Keratinocyte (primary cell): ENCODE data around the gene OR52I1. TPM values are rescaled to one million over a fixed set of nuclear protein-coding genes. Genes with fewer than 3 reads are reported as not detected.

ENCODE experiments used
- DNase-seq: peaks from one replicate; pipeline ENCODE4 v3.0.0-alpha.2; 2011; ENCODE audit warnings: low read depth, missing footprints, low spot score
- FAIRE-seq: peaks from 2 replicates; lab custom pipeline; 2011; peaks lifted over from hg19 to GRCh38; lab: Jason Lieb, UNC
- H2AFZ ChIP-seq: 2 replicates; pipeline ENCODE4 v1.6.0; 2012; ENCODE audit warnings: low read length, control low read depth, inconsistent platforms; ENCODE audit not compliant: control insufficient read depth
- H3K27ac ChIP-seq: 2 replicates; pipeline ENCODE4 v1.5.1; 2011; ENCODE audit warnings: low read length; ENCODE audit not compliant: control insufficient read depth, insufficient read depth
- H3K27me3 ChIP-seq: 3 replicates; pipeline ENCODE4 v1.6.0; 2011; ENCODE audit warnings: low read length; ENCODE audit not compliant: control insufficient read depth, insufficient read depth; ENCODE audit errors: extremely low read depth
- H3K36me3 ChIP-seq, 2 experiments: 2 replicates in 1 of 2; 3 replicates in 1 of 2; pipeline ENCODE4 v1.5.1; 2011; ENCODE audit warnings: low read length in 2 of 2, mild to moderate bottlenecking in 1 of 2; ENCODE audit not compliant: control insufficient read depth in 2 of 2, insufficient read depth in 2 of 2; ENCODE audit errors: extremely low read depth in 1 of 2
- H3K4me1 ChIP-seq: 3 replicates; pipeline ENCODE4 v1.5.1; 2011; ENCODE audit warnings: low read length; ENCODE audit not compliant: control insufficient read depth, insufficient read depth; ENCODE audit errors: extremely low read depth
- H3K4me2 ChIP-seq: 3 replicates; pipeline ENCODE4 v1.6.0; 2011; ENCODE audit warnings: low read depth, low read length; ENCODE audit not compliant: control insufficient read depth, insufficient read depth; ENCODE audit errors: extremely low read depth
- H3K4me3 ChIP-seq, 3 experiments: fragments of 200-600 bp in 1 of 3; sonication (generic) in 1 of 3; 2 replicates in 2 of 3; 3 replicates in 1 of 3; pipeline ENCODE4 v1.5.1; 2011 to 2016; ENCODE audit warnings: low read length in 3 of 3, mild to moderate bottlenecking in 3 of 3, control low read depth in 2 of 3, inconsistent platforms in 1 of 3, low read depth in 1 of 3, mixed read lengths in 1 of 3, mixed run types in 1 of 3, moderate library complexity in 1 of 3; ENCODE audit not compliant: control insufficient read depth in 2 of 3, insufficient read depth in 2 of 3; ENCODE audit errors: extremely low read depth in 1 of 3
- H3K79me2 ChIP-seq: 2 replicates; pipeline ENCODE4 v1.6.0; 2012; ENCODE audit warnings: low read length; ENCODE audit not compliant: control insufficient read depth, insufficient read depth
- H3K9ac ChIP-seq: 3 replicates; pipeline ENCODE4 v1.6.0; 2011; ENCODE audit warnings: low read length; ENCODE audit not compliant: control insufficient read depth, insufficient read depth; ENCODE audit errors: extremely low read depth
- H3K9me1 ChIP-seq: 3 replicates; pipeline ENCODE4 v1.6.0; 2011; ENCODE audit warnings: low read length; ENCODE audit not compliant: control insufficient read depth, insufficient read depth; ENCODE audit errors: extremely low read depth
- H3K9me3 ChIP-seq: 2 replicates; pipeline ENCODE4 v1.5.1; 2012; ENCODE audit warnings: low read depth, low read length; ENCODE audit not compliant: control insufficient read depth
- H4K20me1 ChIP-seq: 3 replicates; pipeline ENCODE4 v1.6.0; 2011; ENCODE audit warnings: low read length; ENCODE audit not compliant: control insufficient read depth, insufficient read depth; ENCODE audit errors: extremely low read depth
- CTCF ChIP-seq, 3 experiments: IDR thresholded peaks in 1 of 3; conservative IDR thresholded peaks in 1 of 3; optimal IDR thresholded peaks in 1 of 3; 2 replicates in 2 of 3; 3 replicates in 1 of 3; pipeline versions ENCODE3 to v1.5.1; 2011; ENCODE audit warnings: low read length in 3 of 3, mild to moderate bottlenecking in 3 of 3, moderate library complexity in 2 of 3, control low read depth in 1 of 3, inconsistent platforms in 1 of 3; ENCODE audit not compliant: insufficient read depth in 2 of 3; ENCODE audit errors: extremely low read depth in 1 of 3
- EZH2 ChIP-seq: IDR thresholded peaks from one replicate; pipeline ENCODE4 v1.6.1; 2012; ENCODE audit warnings: inconsistent platforms, mild to moderate bottlenecking, low read length, moderate library complexity
- dilution Hi-C: fragments of 300-500 bp; cut with MboI; formaldehyde crosslinking; loops from one replicate; pipeline ENCODE4 v1.7.0; 2020; ENCODE audit warnings: low sequenced_read_pairs; ENCODE audit not compliant: extremely low pct_ligation_motif_present
- polyA plus RNA-seq, 5 experiments: library from polyadenylated mRNA; depleted of rRNA in 3 of 5; stranded (reverse) in 3 of 5; stranded (forward) in 1 of 5; unstranded in 1 of 5; fragments of >200 nt; gene quantifications; 1 replicate in 1 of 5; 2 replicates in 3 of 5; 3 replicates in 1 of 5; pipeline versions ENCODE4 v1.2.1 to v1.2.3, GENCODE V29; 2011 to 2012; ENCODE audit warnings: missing spikeins in 2 of 5, low read depth in 1 of 5, low replicate concordance in 1 of 5

The OR52I1 gene
- polyA plus RNA-seq, 1 donor (not counting 4 experiments of a cell fraction or from before 2014, with no cell fraction given): not detected

DNA sequence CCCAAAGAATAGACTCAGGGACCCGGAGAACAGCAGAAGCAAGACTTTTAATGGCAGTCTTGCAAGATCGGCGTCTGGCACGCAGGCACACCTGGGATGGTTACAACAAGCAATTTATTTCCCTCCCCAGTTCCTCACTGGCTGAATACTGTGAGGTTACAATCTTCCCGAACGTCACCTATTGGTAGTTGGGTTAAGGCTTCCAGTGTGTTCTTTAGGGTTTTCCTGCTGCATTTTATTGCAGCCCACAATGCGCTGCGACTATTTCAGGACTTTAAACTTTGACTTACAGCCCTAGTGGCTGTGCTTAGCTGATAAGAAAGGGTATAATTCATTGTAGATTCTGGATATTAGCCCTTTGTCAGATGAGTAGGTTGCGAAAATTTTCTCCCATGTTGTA is 25.7 kb downstream of the OR52I1 start:
- FAIRE-seq: no peak
- H3K27me3 ChIP-seq: peaks cover 3% of the 10 kb centered on the region
- H3K4me1 ChIP-seq: no peaks in the 10 kb centered on the region
- no peak for DNase-seq
- no peaks in the 10 kb centered on the region for H4K20me1 ChIP-seq
- no peaks in the 10 kb centered on the region for H3K9me3 ChIP-seq
- H3K4me2 ChIP-seq: no peak overlapping the region
- H3K4me3 ChIP-seq: no peak overlapping the region
- no peak overlapping the region for H3K9ac ChIP-seq
- TF ChIP-seq CTCF (optimal IDR thresholded peaks at IDR 0.05 in 1 of 3, IDR thresholded peaks at IDR 0.05 in 1 of 3, conservative IDR thresholded peaks at IDR 0.05 in 1 of 3; ENCODE audit: extremely low read depth in 1 of 3, insufficient read depth in 2 of 3, low read length in 3 of 3) (no peak), EZH2 (no peak)
- no peaks in the 10 kb centered on the region for H3K79me2 ChIP-seq
- no peak overlapping the region for H2AFZ ChIP-seq
- no peak overlapping the region for H3K27ac ChIP-seq
- dilution Hi-C loops: no loop called here
- H3K36me3 ChIP-seq: no peaks in the 10 kb centered on the region
- H3K9me1 ChIP-seq: no peaks in the 10 kb centered on the region

DNA sequence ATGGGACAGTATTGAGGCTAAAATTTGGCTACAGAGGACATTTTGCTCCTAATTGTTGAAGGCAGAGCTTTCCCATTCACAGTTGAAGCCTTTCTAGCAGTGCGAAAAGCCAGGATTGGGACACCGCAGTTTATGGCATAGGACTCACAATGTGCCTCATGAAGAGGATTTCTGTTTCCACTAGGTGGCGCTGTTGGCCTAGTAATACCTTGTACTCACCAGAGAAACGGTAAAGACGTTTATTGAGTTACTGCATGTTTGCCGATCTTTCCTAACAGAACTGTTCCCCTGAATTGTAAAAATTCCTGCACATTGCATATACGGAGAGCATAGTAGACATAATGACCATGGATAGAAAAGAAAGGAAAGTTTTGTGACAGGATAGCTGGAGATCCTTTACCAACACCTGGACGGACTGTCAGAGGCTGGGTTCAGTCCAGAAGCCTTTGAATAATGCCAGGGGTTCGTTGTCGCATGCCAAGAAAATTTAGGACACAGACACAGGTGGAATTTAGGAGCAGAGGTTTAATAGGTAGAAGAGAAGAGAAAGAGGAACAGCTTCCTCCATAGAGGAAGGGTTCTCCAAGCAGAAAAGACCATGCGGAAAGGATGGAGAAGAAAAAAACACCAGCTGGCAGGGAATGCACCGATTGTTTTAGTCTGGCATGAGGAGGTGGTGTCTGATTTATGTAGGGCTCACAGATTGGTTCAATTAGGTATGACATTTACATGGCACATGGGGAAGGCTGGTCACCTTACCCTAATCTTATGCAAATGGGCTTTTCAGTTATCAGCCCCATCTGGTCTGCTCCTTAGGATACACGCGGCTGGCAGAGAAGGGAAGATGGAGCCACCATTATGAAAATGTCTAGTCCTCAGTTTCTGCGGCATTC is 32.6 kb downstream of the OR52I1 start:
- Histone ChIP-seq H3K9ac (no peak overlapping the region), H3K4me1 (no peaks in the 10 kb centered on the region), H2AFZ (no peak overlapping the region), H3K9me3 (no peaks in the 10 kb centered on the region), H3K9me1 (no peaks in the 10 kb centered on the region), H4K20me1 (no peaks in the 10 kb centered on the region), H3K79me2 (no peaks in the 10 kb centered on the region), H3K4me3 (no peak overlapping the region), H3K4me2 (no peak overlapping the region), H3K36me3 (no peaks in the 10 kb centered on the region), H3K27me3 (no peaks in the 10 kb centered on the region), H3K27ac (no peak overlapping the region)
- no peak for DNase-seq
- TF ChIP-seq CTCF (optimal IDR thresholded peaks at IDR 0.05 in 1 of 3, IDR thresholded peaks at IDR 0.05 in 1 of 3, conservative IDR thresholded peaks at IDR 0.05 in 1 of 3; ENCODE audit: extremely low read depth in 1 of 3, insufficient read depth in 2 of 3, low read length in 3 of 3): peak; percentile 66 to 79 (median 68)
- TF ChIP-seq EZH2: no peak
- FAIRE-seq: peak; percentile 69
- dilution Hi-C loops: no loop called here
